Adipose tissue (tissue), 3 donors: ENCODE data around the gene XPNPEP1. TPM values are rescaled to one million over a fixed set of nuclear protein-coding genes. Genes with fewer than 3 reads are reported as not detected.

Source experiments
- H3K27ac ChIP-seq: one replicate; pipeline ENCODE4 v1.5.1; 2013; ENCODE audit warnings: low read depth, low read length
- WGBS, 3 donors: extraction: QIAGEN DNeasy Blood & Tissue Kit; methylation state at CpG; one replicate each; pipeline ENCODE4 v1.1.7; 2013; 5-methylcytosine and 5-hydroxymethylcytosine counted together
- polyA plus RNA-seq, 3 donors: library from polyadenylated mRNA; stranded (reverse); fragments of 200-250 nt; gene quantifications; one replicate each; pipeline ENCODE4 v1.2.3, GENCODE V29; 2013
- donor health status: healthy with polysubstance abuse.
- donor health status: Bipolar disorder and iron deficiency.
- donor health status: healthy.

The XPNPEP1 gene
- polyA plus RNA-seq, 3 donors = 29.8 to 63.9 (median 36.0) TPM

GRCh38 chr10:109956454-109957091 is 33.3 kb upstream of the XPNPEP1 start:
- no peak overlapping the region for H3K27ac ChIP-seq
- 91 to 97% (median 97%) methylated on average over 2 of the region's 2 CpGs for WGBS, 3 donors

- 45 to 58% (median 47%) methylated on average over 2 of the region's 2 CpGs for WGBS, 3 donors
- H3K27ac ChIP-seq = no peak overlapping the region
Observed at GRCh38 chr10:109953766-109954165, 30.5 kb upstream of the XPNPEP1 start.

DNA sequence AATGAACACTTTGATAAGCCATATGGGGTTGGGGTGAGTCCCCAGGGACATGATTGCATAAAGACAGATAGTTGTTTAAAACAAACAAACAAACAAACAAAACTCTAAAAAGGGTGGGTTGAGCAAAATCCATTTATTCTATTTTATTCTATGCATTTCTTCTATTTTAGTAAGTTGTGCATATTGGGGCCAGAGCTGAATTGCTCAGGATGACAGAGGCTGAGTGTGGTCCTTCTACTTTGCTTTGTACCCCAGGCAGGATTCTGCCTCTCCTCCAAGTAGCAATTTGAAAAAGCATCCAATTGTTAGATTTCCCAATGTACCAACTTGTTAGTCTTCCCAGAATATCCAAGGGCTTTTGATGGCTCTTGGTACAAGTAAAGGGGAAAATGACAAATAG is 29.2 kb upstream of the XPNPEP1 start:
- H3K27ac ChIP-seq = no peak overlapping the region

GRCh38 chr10:109947111-109947920 is 24.0 kb upstream of the XPNPEP1 start:
- no peak overlapping the region for H3K27ac ChIP-seq
- 44 to 71% (median 49%) methylated on average over 5 of the region's 5 CpGs for WGBS, 3 donors

- 86 to 90% (median 88%) methylated on average over 3 of the region's 3 CpGs for WGBS, 3 donors
- no peak overlapping the region for H3K27ac ChIP-seq
Observed at GRCh38 chr10:109946680-109947079, 23.4 kb upstream of the XPNPEP1 start.

DNA sequence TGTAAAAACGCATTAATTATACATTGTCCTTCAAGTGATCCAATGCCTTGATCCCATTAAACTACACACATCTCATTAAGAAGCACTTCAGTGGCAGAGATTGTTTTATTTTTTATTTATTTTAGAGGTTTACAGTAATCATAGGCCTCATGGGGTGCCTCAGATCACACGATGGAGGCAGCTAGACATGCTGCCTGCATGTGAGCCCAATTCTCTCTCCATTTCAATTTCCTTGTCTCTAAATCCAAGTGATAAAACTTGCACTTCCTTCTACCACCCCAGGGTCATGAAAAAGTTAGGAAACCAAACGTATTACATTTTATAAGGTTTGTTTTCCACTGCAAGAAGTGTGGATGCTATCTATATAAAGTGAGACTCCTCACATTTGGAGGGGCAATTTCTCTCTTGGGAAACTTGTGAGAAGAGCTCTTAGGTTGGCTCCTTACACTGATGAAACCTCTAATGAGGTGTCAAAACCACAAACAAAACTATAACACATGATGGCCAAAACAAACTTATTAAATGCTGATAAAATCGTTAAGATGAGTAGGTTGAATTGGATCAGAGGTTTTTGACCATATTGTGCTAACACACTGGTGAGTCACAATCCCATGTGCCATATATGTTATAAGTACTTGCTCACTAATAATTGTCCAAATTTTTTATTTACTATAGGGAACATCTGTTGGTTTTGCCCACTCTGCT is 22.3 kb upstream of the XPNPEP1 start:
- no peak overlapping the region for H3K27ac ChIP-seq
- WGBS, 3 donors = 64 to 76% (median 71%) methylated on average over 4 of the region's 4 CpGs

- WGBS, 3 donors = 68 to 75% (median 71%) methylated on average over 1 of the region's 1 CpG
- H3K27ac ChIP-seq = no peak overlapping the region
Observed at GRCh38 chr10:109944613-109945012, 21.3 kb upstream of the XPNPEP1 start.

- 68 to 87% (median 70%) methylated on average over 4 of the region's 4 CpGs for WGBS, 3 donors
- no peak overlapping the region for H3K27ac ChIP-seq
Observed at GRCh38 chr10:109941236-109941862, 18.0 kb upstream of the XPNPEP1 start.

DNA sequence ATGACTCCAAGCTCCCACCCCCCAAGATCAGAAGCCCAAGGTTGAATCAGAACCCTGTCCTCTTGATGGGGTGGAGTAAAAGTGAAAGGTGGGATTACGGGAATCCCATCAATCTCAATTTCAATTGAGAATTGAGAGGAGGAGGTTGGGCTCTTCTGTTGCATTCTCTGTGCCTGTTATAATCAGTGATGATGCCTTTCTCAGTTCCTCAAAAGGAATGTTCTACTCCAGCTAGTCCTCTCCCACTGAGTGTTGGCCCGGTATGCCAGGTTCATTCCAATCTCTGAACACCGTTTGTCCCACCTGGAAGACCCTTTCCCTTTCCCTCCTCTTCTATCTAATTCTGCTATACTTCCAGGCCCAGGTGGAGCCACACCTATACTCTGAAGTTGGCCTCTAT is 17.2 kb upstream of the XPNPEP1 start:
- no peak overlapping the region for H3K27ac ChIP-seq
- WGBS, 3 donors = 93 to 97% (median 96%) methylated on average over 3 of the region's 3 CpGs

DNA sequence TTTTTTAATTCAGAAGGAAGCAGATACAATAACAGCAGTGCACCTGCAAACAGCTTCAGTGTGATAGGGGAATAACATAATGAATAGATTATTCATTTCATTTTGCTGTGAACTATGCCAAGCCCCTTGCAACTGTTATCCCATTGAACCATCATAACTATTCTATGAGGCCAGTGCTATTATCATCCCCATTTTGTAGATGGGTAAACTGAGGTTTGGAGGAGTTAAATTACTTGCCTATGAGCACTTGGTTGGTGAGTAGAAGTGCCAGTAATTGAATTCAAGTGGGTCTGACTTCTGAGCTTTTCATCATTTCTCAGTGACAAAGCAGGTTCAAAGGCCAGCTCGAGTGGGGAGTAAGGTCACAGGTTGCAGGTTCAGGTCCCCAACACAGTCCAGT is 16.8 kb upstream of the XPNPEP1 start:
- no peak overlapping the region for H3K27ac ChIP-seq
- 83 to 91% (median 89%) methylated on average over 1 of the region's 1 CpG for WGBS, 3 donors

GRCh38 chr10:109939315-109939961 is 16.1 kb upstream of the XPNPEP1 start:
- WGBS, 3 donors = 82 to 85% (median 82%) methylated on average over 3 of the region's 3 CpGs
- no peak overlapping the region for H3K27ac ChIP-seq

GRCh38 chr10:109937460-109938065 is 14.3 kb upstream of the XPNPEP1 start:
- H3K27ac ChIP-seq = no peak overlapping the region
- WGBS, 3 donors = 83 to 91% (median 85%) methylated on average over 6 of the region's 6 CpGs

- WGBS, 3 donors = 37 to 55% (median 47%) methylated on average over 5 of the region's 5 CpGs
- H3K27ac ChIP-seq = no peak overlapping the region
Observed at GRCh38 chr10:109934958-109935793, 11.9 kb upstream of the XPNPEP1 start.

DNA sequence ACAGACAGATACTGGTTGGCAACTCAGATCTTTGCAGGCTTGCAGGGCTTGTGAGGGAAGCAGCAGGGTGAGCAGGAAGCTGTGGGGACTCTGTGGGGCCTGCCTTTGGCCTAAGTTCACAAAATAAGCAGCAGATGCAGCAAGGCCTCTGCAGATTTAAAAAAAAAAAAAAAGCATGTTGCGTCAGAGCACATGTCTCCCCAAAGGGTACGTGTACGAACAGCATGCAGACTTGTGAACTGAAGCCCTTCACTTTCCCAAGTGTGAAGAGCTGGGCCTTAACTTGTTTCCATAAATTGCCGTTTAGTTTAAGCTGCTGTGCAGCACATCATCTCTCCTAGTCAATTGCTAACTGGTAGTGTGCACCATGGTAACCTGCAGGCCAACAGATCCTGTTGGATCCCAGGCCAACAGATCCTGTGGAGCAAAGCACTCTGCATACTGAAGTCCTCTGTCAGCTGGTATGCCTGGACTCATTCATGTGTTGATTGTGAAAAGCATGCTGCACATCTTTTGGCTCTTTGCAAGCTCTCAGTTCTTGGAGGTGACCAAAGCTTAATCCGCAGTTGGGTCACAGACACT is 10.8 kb upstream of the XPNPEP1 start:
- 44 to 85% (median 56%) methylated on average over 5 of the region's 5 CpGs for WGBS, 3 donors
- H3K27ac ChIP-seq = no peak overlapping the region

- 93 to 95% (median 94%) methylated on average over 3 of the region's 3 CpGs for WGBS, 3 donors
- H3K27ac ChIP-seq = no peak overlapping the region
Observed at GRCh38 chr10:109932968-109933367, 9.7 kb upstream of the XPNPEP1 start.

GRCh38 chr10:109932391-109932790 is 9.1 kb upstream of the XPNPEP1 start:
- WGBS, 3 donors = 88 to 96% (median 89%) methylated on average over 1 of the region's 1 CpG
- H3K27ac ChIP-seq = no peak overlapping the region

DNA sequence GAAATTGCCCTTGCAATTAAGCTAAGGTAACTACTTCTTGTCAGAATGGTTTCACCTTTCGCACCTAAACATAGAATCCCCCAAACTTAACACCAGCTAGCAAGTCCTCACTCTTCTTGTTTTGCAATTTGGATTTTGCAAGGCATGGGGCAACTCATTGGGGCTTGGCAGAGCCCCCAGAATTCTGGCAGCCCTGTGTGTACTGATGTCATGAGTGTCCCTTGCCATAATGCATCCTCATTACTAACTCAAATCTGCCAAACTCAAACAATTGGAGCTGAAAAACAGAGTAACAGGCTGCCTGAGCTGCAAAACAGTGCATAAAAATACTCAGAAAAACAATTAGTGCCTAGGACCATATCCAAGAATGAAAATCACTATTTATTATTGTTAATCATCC is 7.9 kb upstream of the XPNPEP1 start:
- H3K27ac ChIP-seq = no peak overlapping the region
- WGBS, 3 donors = 66 to 96% (median 83%) methylated on average over 1 of the region's 1 CpG
